ENCODE measurements around the gene MEF2C.

- TF ChIP-seq KLF16 (CRISPR knock-in tag; IDR thresholded peaks at IDR 0.05) (no peak), ZFP36L2 (CRISPR knock-in tag; IDR thresholded peaks at IDR 0.05) (no peak), PREB (CRISPR knock-in tag; IDR thresholded peaks at IDR 0.05) (no peak), ZNF512 (CRISPR knock-in tag; IDR thresholded peaks at IDR 0.05) (no peak), KDM1A (CRISPR knock-in tag; IDR thresholded peaks at IDR 0.05) (no peak), NR2F2 (IDR thresholded peaks at IDR 0.05; ENCODE audit: borderline replicate concordance, low read depth) (no peak), ZNF18 (CRISPR knock-in tag; IDR thresholded peaks at IDR 0.05; ENCODE audit: insufficient replicate concordance) (no peak), BRF2 (CRISPR knock-in tag; IDR thresholded peaks at IDR 0.05) (no peak), FOXP4 (CRISPR knock-in tag; IDR thresholded peaks at IDR 0.05) (no peak), MAX (IDR thresholded peaks at IDR 0.05) (no peak), POLR2A (IDR thresholded peaks at IDR 0.05; ENCODE audit: insufficient read depth in 1 of 2, low read depth in 2 of 2, low read length in 2 of 2) (no peak), CBX1 (IDR thresholded peaks at IDR 0.05; ENCODE audit: low read depth) (no peak), SMC3 (IDR thresholded peaks at IDR 0.05; ENCODE audit: low read length) (no peak)
Observed at GRCh38 chr5:88924330-88924657, 41.3 kb upstream of the MEF2C start.
